GM23338 (cell line): ENCODE results near the gene WNT5B. TPM values are rescaled to one million over a fixed set of nuclear protein-coding genes. Genes with fewer than 3 reads are reported as not detected.
A peak's percentile ranks its signal among the peaks of the same experiment; 100 is the strongest.

Experiments
- ATAC-seq: fragments of 200-7000 bp; cut with Tn5 transposase; 3 replicates; pipeline ENCODE4 v1.9.1; 2020
- DNase-seq: peaks from one replicate; pipeline ENCODE4 v3.0.0-alpha.2; 2015; ENCODE audit warnings: low spot score
- H2AFZ ChIP-seq: fragments of 200-600 bp; sonication (generic); 2 replicates; pipeline ENCODE4 v1.8.0; 2016; ENCODE audit warnings: antibody characterized with exemption, mild to moderate bottlenecking, moderate library complexity
- H3F3A ChIP-seq: fragments of 200-600 bp; sonication (generic); replicated peaks from 2 replicates; pipeline ENCODE4 v1.8.0; 2017; ENCODE audit warnings: antibody characterized with exemption, mixed run types, low read depth
- H3K27ac ChIP-seq: fragments of 200-600 bp; sonication (generic); 2 replicates; pipeline ENCODE4 v1.6.1; 2016; ENCODE audit warnings: low read depth
- H3K27me3 ChIP-seq: fragments of 200-600 bp; sonication (generic); 2 replicates; pipeline ENCODE4 v1.8.0; 2016; ENCODE audit warnings: mild to moderate bottlenecking, mixed run types, moderate library complexity; ENCODE audit not compliant: insufficient read depth
- H3K36me3 ChIP-seq: fragments of 200-600 bp; sonication (generic); 2 replicates; pipeline ENCODE4 v1.8.0; 2016; ENCODE audit warnings: mild to moderate bottlenecking; ENCODE audit not compliant: insufficient read depth
- H3K4me1 ChIP-seq: fragments of 200-600 bp; sonication (generic); 2 replicates; pipeline ENCODE4 v1.8.0; 2016; ENCODE audit warnings: mild to moderate bottlenecking, moderate library complexity; ENCODE audit not compliant: insufficient read depth
- H3K4me2 ChIP-seq: fragments of 200-600 bp; sonication (generic); 2 replicates; pipeline ENCODE4 v1.7.1; 2017; ENCODE audit warnings: mixed run types
- H3K4me3 ChIP-seq: fragments of 200-600 bp; sonication (generic); 2 replicates; pipeline ENCODE4 v1.6.1; 2016; ENCODE audit warnings: mixed run types
- H3K79me2 ChIP-seq: fragments of 200-600 bp; sonication (generic); replicated peaks from 2 replicates; pipeline ENCODE4 v1.8.0; 2017; ENCODE audit warnings: mild to moderate bottlenecking; ENCODE audit not compliant: insufficient read depth
- H3K9me2 ChIP-seq: fragments of 200-600 bp; sonication (generic); 2 replicates; pipeline ENCODE4 v1.8.0; 2017; ENCODE audit not compliant: insufficient read depth
- H4K20me1 ChIP-seq: fragments of 200-600 bp; sonication (generic); replicated peaks from 2 replicates; pipeline ENCODE4 v1.8.0; 2017; ENCODE audit warnings: mild to moderate bottlenecking; ENCODE audit not compliant: insufficient read depth
- H3K27ac Mint-ChIP-seq: 2 replicates; pipeline ENCODE4 v1.8.0; 2020; ENCODE audit warnings: inconsistent platforms, mild to moderate bottlenecking, moderate library complexity, mixed read lengths
- H3K27me3 Mint-ChIP-seq: 3 replicates; pipeline ENCODE4 v1.8.0; 2022; ENCODE audit warnings: low read depth, mild to moderate bottlenecking, moderate library complexity, mixed read lengths, inconsistent platforms; ENCODE audit not compliant: insufficient read depth, poor library complexity
- H3K36me3 Mint-ChIP-seq: 3 replicates; pipeline ENCODE4 v1.8.0; 2021; ENCODE audit warnings: low read depth, mild to moderate bottlenecking, inconsistent platforms, moderate library complexity, mixed read lengths
- H3K4me1 Mint-ChIP-seq: 3 replicates; pipeline ENCODE4 v1.8.0; 2020; ENCODE audit warnings: mild to moderate bottlenecking, inconsistent platforms, mixed read lengths
- H3K4me3 Mint-ChIP-seq: 3 replicates; pipeline ENCODE4 v1.8.0; 2021; ENCODE audit warnings: moderate library complexity, mild to moderate bottlenecking, inconsistent platforms, mixed read lengths
- H3K9me3 Mint-ChIP-seq: 3 replicates; pipeline ENCODE4 v1.8.0; 2020; ENCODE audit warnings: moderate library complexity, mild to moderate bottlenecking, inconsistent platforms, mixed read lengths
- CREB1 ChIP-seq: fragments of 250-450 bp; sonication (Bioruptor Pico); IDR thresholded peaks from 2 replicates; pipeline ENCODE4 v1.5.0; 2020; ENCODE audit warnings: low read depth, mild to moderate bottlenecking, moderate library complexity
- NANOG ChIP-seq: IDR thresholded peaks from 2 replicates; pipeline ENCODE4 v1.6.1; 2016; ENCODE audit warnings: antibody characterized with exemption, borderline replicate concordance
- polyA plus RNA-seq: library from polyadenylated mRNA; unstranded; fragments of >200 nt; fragmentation: Nextera tagmentation; extraction: Ambion mirVana; gene quantifications from 2 replicates; pipeline ENCODE4 v1.2.1, GENCODE V29; 2016
- total RNA-seq: library from RNA; depleted of rRNA; stranded (reverse); fragments of >200 nt; shearing (Covaris generic); gene quantifications from 2 replicates; pipeline ENCODE4 v1.2.3, GENCODE V29; 2014
- TF ChIP-seq, protein P1 (sequence below): IDR thresholded peaks from one replicate; pipeline ENCODE4 v1.6.1; 2018; ENCODE audit warnings: antibody characterized with exemption; ENCODE audit not compliant: unreplicated experiment
- TF ChIP-seq, protein P2 (sequence below), 2 experiments: fragments of 200-600 bp in 1 of 2; sonication (generic) in 1 of 2; conservative IDR thresholded peaks; 2 replicates each; pipeline versions ENCODE4 v1.5.1 to v1.6.1; 2016 to 2017; ENCODE audit warnings: antibody characterized with exemption in 2 of 2, low read depth in 2 of 2, mild to moderate bottlenecking in 2 of 2, moderate library complexity in 1 of 2

The WNT5B gene
- total and polyA plus RNA-seq, 2 experiments from 2014 or later, result 1.4 to 2.7 TPM

DNA sequence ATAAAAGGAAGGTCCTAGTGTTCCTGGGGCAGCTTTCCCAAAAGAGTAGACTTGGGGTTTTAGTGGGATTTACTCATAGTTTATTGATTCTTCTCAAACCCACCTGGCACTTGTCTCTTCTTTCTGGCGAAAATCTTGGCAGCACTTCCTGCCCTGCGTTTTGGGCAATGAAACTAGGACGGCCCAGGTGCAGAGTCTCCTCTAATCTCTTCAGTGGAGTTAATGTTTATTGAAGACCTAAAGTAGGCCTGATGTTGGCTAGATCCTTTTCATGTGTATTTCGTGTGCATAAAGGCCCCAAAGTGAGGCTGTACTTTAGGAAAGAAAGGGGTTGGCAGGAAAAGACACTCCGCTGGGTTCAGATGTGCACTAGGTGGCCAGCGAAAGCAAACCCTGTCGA lies 5.1 kb downstream of the WNT5B start:
- ATAC-seq, result no peak
- H2AFZ ChIP-seq, result no peak overlapping the region
- H3K27me3 ChIP-seq, result peaks cover 69% of the 10 kb centered on the region
- H3K27ac Mint-ChIP-seq, result no peak overlapping the region
- no peaks in the 10 kb centered on the region; the same call in 2 of the 3 replicates for H3K36me3 Mint-ChIP-seq
- no peaks in the 10 kb centered on the region; the same call in 2 of the 3 replicates for H3K9me3 Mint-ChIP-seq
- H3K79me2 ChIP-seq, result no peaks in the 10 kb centered on the region
- peaks cover 4% of the 10 kb centered on the region; the same call in 1 of the 2 replicates for H4K20me1 ChIP-seq
- DNase-seq, result no peak
- H3K4me2 ChIP-seq, result no peak overlapping the region
- H3K4me1 Mint-ChIP-seq, result peaks cover 45% of the 10 kb centered on the region
- TF ChIP-seq NANOG (no peak), CREB1 (CRISPR knock-in tag) (no peak)
- no peaks in the 10 kb centered on the region for H3K9me2 ChIP-seq
- H3K4me3 Mint-ChIP-seq, result no peak overlapping the region
- H3K4me1 ChIP-seq, result peaks cover 39% of the 10 kb centered on the region
- 0 out of 2 replicates have a peak, but pooled peaks cover 9% of the 10 kb centered on the region for H3F3A ChIP-seq
- no peak overlapping the region for H3K27ac ChIP-seq
- no peaks in the 10 kb centered on the region; the same call in 1 of the 2 replicates for H3K36me3 ChIP-seq
- peaks cover 55% of the 10 kb centered on the region for H3K27me3 Mint-ChIP-seq
- H3K4me3 ChIP-seq, result no peak overlapping the region

DNA sequence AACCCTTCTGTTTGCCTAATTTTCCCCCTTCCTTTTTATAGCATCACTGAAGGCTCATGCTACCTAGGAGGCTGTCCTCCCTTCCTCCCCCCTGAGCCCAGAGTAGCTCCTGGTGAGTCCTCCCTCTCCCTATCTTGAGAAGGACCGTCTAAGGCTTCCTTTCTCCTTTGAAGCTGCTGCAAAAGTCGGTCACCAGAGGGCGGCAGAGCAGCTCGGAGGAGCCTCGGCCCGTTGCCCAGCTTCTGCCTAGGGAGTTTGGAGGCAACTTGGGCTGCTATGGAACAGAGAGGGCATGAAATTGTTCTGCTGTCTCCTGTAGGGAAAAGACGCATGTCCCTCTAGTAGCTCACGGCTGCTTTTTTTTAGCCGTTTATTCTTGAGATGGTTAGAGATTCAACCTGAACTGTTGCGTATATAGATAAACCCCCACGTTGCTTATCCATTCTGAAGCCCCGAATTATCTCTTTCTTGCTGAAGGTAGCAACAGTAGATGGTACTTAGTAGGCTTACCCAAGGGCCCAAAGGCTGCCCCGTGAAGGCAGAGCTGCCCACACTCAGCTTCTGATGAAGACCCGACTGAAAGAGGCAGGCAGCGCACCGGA lies 5.7 kb downstream of the WNT5B start:
- H3K27me3 ChIP-seq, result peaks cover 65% of the 10 kb centered on the region
- no peaks in the 10 kb centered on the region; the same call in 2 of the 3 replicates for H3K9me3 Mint-ChIP-seq
- H3K27me3 Mint-ChIP-seq, result peaks cover 49% of the 10 kb centered on the region

More for the DNA sequence above, 5.7 kb downstream of the WNT5B start:
- H3K4me1 Mint-ChIP-seq, result peaks cover 44% of the 10 kb centered on the region
- Histone ChIP-seq H3K4me1 (peaks cover 41% of the 10 kb centered on the region), H3K79me2 (no peaks in the 10 kb centered on the region), H3K36me3 (no peaks in the 10 kb centered on the region; the same call in 1 of the 2 replicates), H4K20me1 (peaks cover 4% of the 10 kb centered on the region; the same call in 1 of the 2 replicates), H3K9me2 (no peaks in the 10 kb centered on the region), H3K27ac (no peak overlapping the region), H3K4me3 (no peak overlapping the region), H2AFZ (no peak overlapping the region), H3F3A (peaks cover 10% of the 10 kb centered on the region; the same call in 1 of the 2 replicates), H3K4me2 (no peak overlapping the region)
- TF ChIP-seq, protein P1, sequence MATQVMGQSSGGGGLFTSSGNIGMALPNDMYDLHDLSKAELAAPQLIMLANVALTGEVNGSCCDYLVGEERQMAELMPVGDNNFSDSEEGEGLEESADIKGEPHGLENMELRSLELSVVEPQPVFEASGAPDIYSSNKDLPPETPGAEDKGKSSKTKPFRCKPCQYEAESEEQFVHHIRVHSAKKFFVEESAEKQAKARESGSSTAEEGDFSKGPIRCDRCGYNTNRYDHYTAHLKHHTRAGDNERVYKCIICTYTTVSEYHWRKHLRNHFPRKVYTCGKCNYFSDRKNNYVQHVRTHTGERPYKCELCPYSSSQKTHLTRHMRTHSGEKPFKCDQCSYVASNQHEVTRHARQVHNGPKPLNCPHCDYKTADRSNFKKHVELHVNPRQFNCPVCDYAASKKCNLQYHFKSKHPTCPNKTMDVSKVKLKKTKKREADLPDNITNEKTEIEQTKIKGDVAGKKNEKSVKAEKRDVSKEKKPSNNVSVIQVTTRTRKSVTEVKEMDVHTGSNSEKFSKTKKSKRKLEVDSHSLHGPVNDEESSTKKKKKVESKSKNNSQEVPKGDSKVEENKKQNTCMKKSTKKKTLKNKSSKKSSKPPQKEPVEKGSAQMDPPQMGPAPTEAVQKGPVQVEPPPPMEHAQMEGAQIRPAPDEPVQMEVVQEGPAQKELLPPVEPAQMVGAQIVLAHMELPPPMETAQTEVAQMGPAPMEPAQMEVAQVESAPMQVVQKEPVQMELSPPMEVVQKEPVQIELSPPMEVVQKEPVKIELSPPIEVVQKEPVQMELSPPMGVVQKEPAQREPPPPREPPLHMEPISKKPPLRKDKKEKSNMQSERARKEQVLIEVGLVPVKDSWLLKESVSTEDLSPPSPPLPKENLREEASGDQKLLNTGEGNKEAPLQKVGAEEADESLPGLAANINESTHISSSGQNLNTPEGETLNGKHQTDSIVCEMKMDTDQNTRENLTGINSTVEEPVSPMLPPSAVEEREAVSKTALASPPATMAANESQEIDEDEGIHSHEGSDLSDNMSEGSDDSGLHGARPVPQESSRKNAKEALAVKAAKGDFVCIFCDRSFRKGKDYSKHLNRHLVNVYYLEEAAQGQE, result no peak
- TF ChIP-seq, protein P2, sequence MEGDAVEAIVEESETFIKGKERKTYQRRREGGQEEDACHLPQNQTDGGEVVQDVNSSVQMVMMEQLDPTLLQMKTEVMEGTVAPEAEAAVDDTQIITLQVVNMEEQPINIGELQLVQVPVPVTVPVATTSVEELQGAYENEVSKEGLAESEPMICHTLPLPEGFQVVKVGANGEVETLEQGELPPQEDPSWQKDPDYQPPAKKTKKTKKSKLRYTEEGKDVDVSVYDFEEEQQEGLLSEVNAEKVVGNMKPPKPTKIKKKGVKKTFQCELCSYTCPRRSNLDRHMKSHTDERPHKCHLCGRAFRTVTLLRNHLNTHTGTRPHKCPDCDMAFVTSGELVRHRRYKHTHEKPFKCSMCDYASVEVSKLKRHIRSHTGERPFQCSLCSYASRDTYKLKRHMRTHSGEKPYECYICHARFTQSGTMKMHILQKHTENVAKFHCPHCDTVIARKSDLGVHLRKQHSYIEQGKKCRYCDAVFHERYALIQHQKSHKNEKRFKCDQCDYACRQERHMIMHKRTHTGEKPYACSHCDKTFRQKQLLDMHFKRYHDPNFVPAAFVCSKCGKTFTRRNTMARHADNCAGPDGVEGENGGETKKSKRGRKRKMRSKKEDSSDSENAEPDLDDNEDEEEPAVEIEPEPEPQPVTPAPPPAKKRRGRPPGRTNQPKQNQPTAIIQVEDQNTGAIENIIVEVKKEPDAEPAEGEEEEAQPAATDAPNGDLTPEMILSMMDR (conservative IDR thresholded peaks at IDR 0.05; ENCODE audit: low read depth in 2 of 2), result peak; percentile 90 to 95
- no peaks in the 10 kb centered on the region; the same call in 2 of the 3 replicates for H3K36me3 Mint-ChIP-seq
- no peak overlapping the region for H3K27ac Mint-ChIP-seq
- no peak overlapping the region for H3K4me3 Mint-ChIP-seq
- ATAC-seq (peak; percentile 56), DNase-seq (peak; percentile 91)
